ENCODE data around the gene BPNT1. TPM values are rescaled to one million over a fixed set of nuclear protein-coding genes. Genes with fewer than 3 reads are reported as not detected.

BPNT1 gene
- total RNA-seq, 4 donors from 2014 or later, result 21.5 to 77.9 (median 56.7) TPM

- Histone ChIP-seq H3K9me3 (no peaks in the 10 kb centered on the region), H3K4me1 (no peaks in the 10 kb centered on the region), H3K27me3 (no peaks in the 10 kb centered on the region), H3K36me3 (peaks cover 0 to 82% (median 2%) of the 10 kb centered on the region in 3 donors), H3K27ac (no peak overlapping the region), H3K4me3 (no peak overlapping the region)
- DNase-seq, result no peak
- TF ChIP-seq POLR2A (IDR thresholded peaks at IDR 0.05), result no peak
- TF ChIP-seq CTCF (IDR thresholded peaks at IDR 0.05), result no peak
These were observed 22.1 kb downstream of the BPNT1 start for GRCh38 chr1:220067269-220068204.

- no peaks in the 10 kb centered on the region for H3K27me3 ChIP-seq
- no peak overlapping the region for H3K27ac ChIP-seq
- H3K4me1 ChIP-seq, result no peaks in the 10 kb centered on the region
- no peaks in the 10 kb centered on the region for H3K9me3 ChIP-seq
- H3K36me3 ChIP-seq, result peaks cover 0 to 81% (median 2%) of the 10 kb centered on the region in 3 donors
- TF ChIP-seq POLR2A (IDR thresholded peaks at IDR 0.05), result no peak
- TF ChIP-seq CTCF (IDR thresholded peaks at IDR 0.05), result no peak
- DNase-seq, result no peak
- H3K4me3 ChIP-seq, result no peak overlapping the region
These were observed 27.0 kb downstream of the BPNT1 start for GRCh38 chr1:220062629-220063028.

- Histone ChIP-seq H3K4me1 (no peaks in the 10 kb centered on the region), H3K9me3 (no peaks in the 10 kb centered on the region), H3K4me3 (no peak overlapping the region), H3K27me3 (no peaks in the 10 kb centered on the region), H3K36me3 (peaks cover 0 to 64% (median 2%) of the 10 kb centered on the region in 3 donors), H3K27ac (no peak overlapping the region)
- no peak for TF ChIP-seq CTCF (IDR thresholded peaks at IDR 0.05)
- no peak for TF ChIP-seq POLR2A (IDR thresholded peaks at IDR 0.05)
- DNase-seq, result no peak
These were observed 28.7 kb downstream of the BPNT1 start for GRCh38 chr1:220060876-220061275.

GRCh38 chr1:220056374-220056773 lies 33.2 kb downstream of the BPNT1 start:
- H3K36me3 ChIP-seq, result peaks cover 0 to 22% (median 0%) of the 10 kb centered on the region in 3 donors
- H3K9me3 ChIP-seq, result no peaks in the 10 kb centered on the region
- DNase-seq, result no peak
- no peaks in the 10 kb centered on the region for H3K27me3 ChIP-seq
- H3K4me1 ChIP-seq, result no peaks in the 10 kb centered on the region
- no peak overlapping the region for H3K27ac ChIP-seq
- H3K4me3 ChIP-seq, result no peak overlapping the region
- no peak for TF ChIP-seq CTCF (IDR thresholded peaks at IDR 0.05)
- no peak for TF ChIP-seq POLR2A (IDR thresholded peaks at IDR 0.05)

- peak; percentile 91 to 97 (median 95) for DNase-seq
These were observed 43.3 kb downstream of the BPNT1 start, which contains the start of gene EPRS1 for GRCh38 chr1:220046052-220046930. TSS of gene EPRS1 (minus strand) at chr1:220046505. CDS start at chr1:220046388, 117 bp downstream.

More at GRCh38 chr1:220046052-220046930, 43.3 kb downstream of the BPNT1 start, which contains the start of gene EPRS1:
- peak within 1 kb of the TSS; percentile 78 to 90 (median 88) for H3K27ac ChIP-seq
- no peaks in the 10 kb centered on the region for H3K36me3 ChIP-seq
- TF ChIP-seq CTCF (IDR thresholded peaks at IDR 0.05), result peak; percentile 73 to 96 (median 90)
- TF ChIP-seq POLR2A (IDR thresholded peaks at IDR 0.05), result peak; percentile 54 to 77
- H3K4me3 ChIP-seq, result peak within 1 kb of the TSS; percentile 63 to 94 (median 81)
- H3K4me1 ChIP-seq, result peaks cover 0 to 21% (median 1%) of the 10 kb centered on the region in 4 donors
- H3K9me3 ChIP-seq, result no peaks in the 10 kb centered on the region
- no peaks in the 10 kb centered on the region for H3K27me3 ChIP-seq

All from Peyer's patch (tissue), 4 donors.